HUES64 (cell line): Measurements from ENCODE around the gene RNPEPL1.
A peak's percentile ranks its signal among the peaks of the same experiment; 100 is the strongest.
"Not testable (repeated sequence)": the region's sequence is repeated elsewhere in the genome, so short reads cannot be mapped to it uniquely, and the experiment has no call there.

Experiments
- H3K27ac ChIP-seq: 2 replicates; pipeline ENCODE4 v1.7.0; 2013; ENCODE audit warnings: low read depth, low read length, inconsistent platforms
- H3K27me3 ChIP-seq: 2 replicates; pipeline ENCODE4 v1.6.1; 2013; ENCODE audit warnings: mild to moderate bottlenecking, low read length; ENCODE audit not compliant: insufficient read depth
- H3K36me3 ChIP-seq: 2 replicates; pipeline ENCODE4 v1.6.1; 2013; ENCODE audit warnings: mild to moderate bottlenecking, low read length; ENCODE audit not compliant: insufficient read depth
- H3K4me1 ChIP-seq: 2 replicates; pipeline ENCODE4 v1.6.1; 2013; ENCODE audit warnings: mild to moderate bottlenecking, low read length, moderate library complexity; ENCODE audit not compliant: insufficient read depth
- H3K4me3 ChIP-seq: 2 replicates; pipeline ENCODE4 v1.5.1; 2013; ENCODE audit warnings: mild to moderate bottlenecking, low read length, moderate library complexity
- H3K9ac ChIP-seq: 2 replicates; pipeline ENCODE4 v1.6.1; 2013; ENCODE audit warnings: mild to moderate bottlenecking, low read depth, low read length
- H3K9me3 ChIP-seq: 2 replicates; pipeline ENCODE4 v1.6.1; 2013; ENCODE audit warnings: low read depth, low read length; ENCODE audit not compliant: insufficient read depth
- WGBS: fragments of 150-250, 120-280 bp; methylation state at CpG from one replicate; pipeline ENCODE4 v1.1.7; 2013; ENCODE audit warnings: missing lambda C conversion rate; 5-methylcytosine and 5-hydroxymethylcytosine counted together

Gene RNPEPL1

DNA sequence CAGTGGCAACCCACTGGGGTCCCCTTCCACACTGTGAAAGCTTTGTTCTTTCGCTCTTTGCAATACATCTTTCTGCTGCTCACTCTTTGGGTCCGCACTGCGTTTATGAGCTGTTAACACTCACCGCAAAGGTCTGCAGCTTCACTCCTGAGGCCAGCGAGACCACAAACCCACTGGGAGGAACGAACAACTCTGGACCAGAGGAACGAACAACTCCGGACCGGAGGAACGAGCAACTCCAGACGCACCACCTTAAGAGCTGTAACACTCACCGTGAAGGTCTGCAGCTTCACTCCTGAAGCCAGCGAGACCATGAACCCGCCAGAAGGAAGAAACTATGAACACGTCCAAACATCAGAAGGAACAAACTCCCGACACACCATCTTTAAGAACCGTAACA is 29.2 kb upstream of the RNPEPL1 start:
- not testable (repeated sequence) for H3K4me1 ChIP-seq, H3K27ac ChIP-seq, H3K4me3 ChIP-seq, H3K9ac ChIP-seq, H3K27me3 ChIP-seq, H3K36me3 ChIP-seq
- WGBS: 96% methylated on average over 17 of the region's 17 CpGs
- H3K9me3 ChIP-seq: peaks cover 11% of the 10 kb centered on the region

DNA sequence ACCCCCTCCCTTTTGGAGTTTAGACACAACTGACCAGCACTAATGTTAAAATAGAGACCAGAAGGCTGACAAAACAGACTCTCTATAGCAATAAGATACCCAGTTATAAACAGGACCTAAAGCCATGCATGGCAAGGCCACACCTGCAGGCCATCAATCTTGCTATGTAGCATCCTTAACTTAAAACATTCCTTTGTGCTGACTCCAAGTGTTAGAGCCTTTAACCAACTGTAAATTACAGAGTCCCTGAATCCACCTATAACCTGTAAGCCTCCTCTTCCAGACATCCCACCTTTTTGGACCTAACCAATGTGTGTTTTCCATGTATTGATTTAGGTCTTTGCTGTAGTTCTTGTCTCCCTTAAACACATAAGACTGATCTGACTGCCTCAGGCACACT is 28.4 kb upstream of the RNPEPL1 start:
- H3K4me1 ChIP-seq: 0 out of 2 replicates have a peak, but pooled peaks cover 4% of the 10 kb centered on the region
- no peak overlapping the region for H3K27ac ChIP-seq
- H3K27me3 ChIP-seq: no peaks in the 10 kb centered on the region
- H3K36me3 ChIP-seq: peaks cover 5% of the 10 kb centered on the region; the same call in 1 of the 2 replicates
- H3K9ac ChIP-seq: no peak overlapping the region
- H3K4me3 ChIP-seq: no peak overlapping the region
- peaks cover 13% of the 10 kb centered on the region for H3K9me3 ChIP-seq

DNA sequence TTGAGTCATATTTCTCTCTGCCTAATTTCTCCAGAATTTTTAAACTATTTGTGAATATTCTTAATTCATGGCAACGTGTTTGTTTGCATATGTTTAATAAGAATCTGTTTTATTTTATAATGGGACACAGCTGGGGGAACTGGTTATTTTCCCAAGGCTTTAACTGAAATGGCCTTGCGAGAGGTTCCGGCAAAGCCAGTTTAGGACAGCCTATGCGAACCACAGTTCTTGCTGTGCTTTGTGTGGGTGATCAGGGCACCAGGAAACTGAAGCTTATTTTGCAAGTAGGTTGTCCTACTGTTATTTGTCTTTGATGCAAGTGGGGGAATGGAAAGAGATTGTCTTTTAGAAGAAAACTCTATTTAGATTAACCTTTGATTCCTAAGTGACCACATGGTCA is 17.0 kb upstream of the RNPEPL1 start:
- no peaks in the 10 kb centered on the region for H3K27me3 ChIP-seq
- H3K9ac ChIP-seq: no peak overlapping the region
- no peaks in the 10 kb centered on the region for H3K4me1 ChIP-seq
- no peak overlapping the region for H3K4me3 ChIP-seq
- H3K27ac ChIP-seq: no peak overlapping the region
- WGBS: 96% methylated on average over 4 of the region's 4 CpGs
- peaks cover 15% of the 10 kb centered on the region; the same call in 1 of the 2 replicates for H3K36me3 ChIP-seq
- peaks cover 15% of the 10 kb centered on the region; the same call in 1 of the 2 replicates for H3K9me3 ChIP-seq

DNA sequence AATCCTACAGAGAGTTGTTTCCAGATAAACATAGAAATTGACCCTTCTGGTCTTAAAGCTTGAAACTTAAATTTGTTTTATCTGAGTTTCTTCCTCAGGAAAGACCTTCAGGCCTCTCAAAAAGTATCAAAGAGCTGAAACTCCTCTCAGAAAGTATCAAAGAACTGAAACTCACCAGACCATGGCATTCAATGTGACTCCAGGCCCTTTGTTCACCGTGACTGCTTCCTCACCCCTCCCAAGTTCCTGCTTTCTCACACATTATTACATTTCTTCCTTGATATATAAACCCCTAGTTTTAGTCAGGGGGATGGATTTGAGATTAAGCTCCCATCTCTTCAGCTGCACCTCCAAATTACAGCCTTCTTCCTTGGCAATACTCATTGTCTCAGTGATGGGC is 16.5 kb upstream of the RNPEPL1 start:
- Histone ChIP-seq H3K27ac (no peak overlapping the region), H3K9ac (no peak overlapping the region), H3K9me3 (peaks cover 15% of the 10 kb centered on the region; the same call in 1 of the 2 replicates), H3K4me1 (no peaks in the 10 kb centered on the region), H3K36me3 (peaks cover 15% of the 10 kb centered on the region; the same call in 1 of the 2 replicates), H3K27me3 (no peaks in the 10 kb centered on the region), H3K4me3 (no peak overlapping the region)
- 0% methylated on average over 1 of the region's 1 CpG for WGBS

DNA sequence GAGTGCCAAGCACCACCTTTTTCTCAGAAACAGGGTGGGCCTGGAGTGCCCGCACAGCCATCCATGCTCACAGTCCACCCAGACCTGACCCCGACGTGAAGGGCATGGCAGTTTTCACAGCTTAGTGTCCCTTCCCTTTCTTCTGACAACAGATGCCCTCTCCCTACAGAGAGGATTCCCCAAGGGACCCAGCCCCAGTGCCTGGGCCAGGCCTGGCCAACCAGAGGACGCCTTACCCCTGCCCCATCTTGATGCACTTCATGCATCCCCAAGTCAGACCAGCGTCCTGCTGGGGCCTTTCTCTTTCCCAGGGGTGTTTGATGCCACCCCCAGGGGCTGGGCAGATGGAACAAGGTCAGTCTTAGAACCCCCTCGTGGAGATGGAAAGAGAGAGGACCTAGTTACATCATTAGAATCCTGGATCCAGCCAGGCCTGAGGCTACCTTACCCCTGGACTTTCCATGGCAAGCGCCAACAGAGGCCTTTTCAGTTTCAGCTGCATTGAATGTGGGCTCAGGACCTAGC is 14.3 kb upstream of the RNPEPL1 start:
- Histone ChIP-seq H3K4me1 (0 out of 2 replicates have a peak, but pooled peaks cover 6% of the 10 kb centered on the region), H3K27me3 (peaks cover 17% of the 10 kb centered on the region), H3K9me3 (peaks cover 15% of the 10 kb centered on the region; the same call in 1 of the 2 replicates), H3K36me3 (peaks cover 15% of the 10 kb centered on the region; the same call in 1 of the 2 replicates), H3K9ac (no peak overlapping the region), H3K4me3 (no peak overlapping the region), H3K27ac (no peak overlapping the region)
- WGBS: 92% methylated on average over 7 of the region's 7 CpGs

DNA sequence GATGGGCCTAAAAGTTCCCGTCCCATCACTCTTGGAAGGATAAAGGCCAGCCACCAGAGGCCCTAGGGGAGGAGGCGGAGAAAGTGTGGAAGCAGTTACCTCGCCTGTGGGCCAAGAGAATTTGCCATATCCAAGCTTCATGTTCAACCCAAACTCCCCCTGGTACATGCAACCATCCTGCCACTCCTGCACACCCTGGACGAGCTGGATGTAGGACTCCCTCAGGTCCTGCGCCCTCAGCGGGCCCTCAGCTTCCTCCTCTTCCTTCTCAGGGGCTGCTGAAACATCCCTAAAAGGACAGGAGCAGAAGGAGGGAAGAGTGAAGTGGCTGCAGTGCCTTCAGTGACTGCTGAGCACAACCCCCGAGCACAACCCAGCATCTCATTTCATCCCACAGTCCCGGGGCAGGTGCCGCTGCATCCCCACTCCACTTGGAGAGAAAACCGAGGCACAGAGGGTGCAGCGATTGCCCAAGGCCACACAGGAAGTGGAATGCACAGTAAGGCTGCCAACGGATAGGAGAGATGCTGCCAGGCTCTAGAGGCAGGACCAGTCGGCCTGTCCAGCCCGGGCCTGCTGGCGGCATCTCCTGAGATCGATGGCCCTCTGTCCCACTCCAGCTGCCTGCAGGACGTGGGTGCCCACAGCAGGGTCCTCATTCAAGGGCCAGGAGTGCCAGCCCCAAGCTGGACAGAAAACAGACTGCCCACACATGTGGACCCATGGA is 13.4 kb upstream of the RNPEPL1 start:
- no peak overlapping the region for H3K9ac ChIP-seq
- peaks cover 15% of the 10 kb centered on the region; the same call in 1 of the 2 replicates for H3K9me3 ChIP-seq
- H3K27ac ChIP-seq: no peak overlapping the region
- WGBS: 93% methylated on average over 17 of the region's 17 CpGs
- no peak overlapping the region for H3K4me3 ChIP-seq
- H3K27me3 ChIP-seq: peaks cover 26% of the 10 kb centered on the region
- H3K4me1 ChIP-seq: peaks cover 8% of the 10 kb centered on the region; the same call in 1 of the 2 replicates
- H3K36me3 ChIP-seq: peaks cover 15% of the 10 kb centered on the region; the same call in 1 of the 2 replicates

DNA sequence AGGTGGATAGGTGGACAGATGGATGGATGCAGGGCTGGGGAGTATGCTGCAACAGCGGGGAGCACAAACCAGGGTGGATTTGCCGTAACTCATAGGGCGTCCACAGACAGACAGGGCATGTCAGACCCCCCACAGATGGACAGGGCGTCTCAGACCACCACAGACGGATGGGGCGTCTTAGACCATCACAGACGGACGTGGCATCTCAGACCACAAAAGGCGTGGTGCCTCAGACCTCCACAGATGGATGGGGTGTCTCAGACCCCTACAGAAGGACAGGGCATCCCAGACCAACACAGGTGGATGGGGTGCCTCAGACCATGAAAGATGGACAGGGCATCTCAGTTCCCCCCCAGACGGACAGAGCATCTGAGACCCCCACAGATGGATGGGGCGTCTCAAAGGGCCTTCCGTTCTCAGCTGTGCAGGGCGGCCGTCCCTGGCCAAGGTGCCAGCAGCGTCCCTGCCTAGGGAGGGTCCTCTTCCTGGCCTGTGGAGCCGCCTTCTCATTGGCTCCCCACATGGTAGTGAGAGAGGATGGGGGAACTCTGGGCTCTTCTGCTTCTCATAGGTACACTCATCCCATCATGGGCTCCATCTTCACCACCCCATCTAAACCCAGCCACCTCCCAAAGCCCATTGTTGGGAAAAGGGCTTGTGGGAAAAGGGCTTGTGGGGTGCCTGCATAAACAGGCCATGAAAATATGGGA is 12.6 kb upstream of the RNPEPL1 start:
- Histone ChIP-seq H3K4me3 (no peak overlapping the region), H3K4me1 (peaks cover 9% of the 10 kb centered on the region; the same call in 1 of the 2 replicates), H3K36me3 (peaks cover 12% of the 10 kb centered on the region; the same call in 1 of the 2 replicates), H3K27me3 (peaks cover 28% of the 10 kb centered on the region), H3K9ac (no peak overlapping the region), H3K9me3 (peaks cover 12% of the 10 kb centered on the region; the same call in 1 of the 2 replicates), H3K27ac (no peak overlapping the region)
- 95% methylated on average over 14 of the region's 16 CpGs for WGBS

DNA sequence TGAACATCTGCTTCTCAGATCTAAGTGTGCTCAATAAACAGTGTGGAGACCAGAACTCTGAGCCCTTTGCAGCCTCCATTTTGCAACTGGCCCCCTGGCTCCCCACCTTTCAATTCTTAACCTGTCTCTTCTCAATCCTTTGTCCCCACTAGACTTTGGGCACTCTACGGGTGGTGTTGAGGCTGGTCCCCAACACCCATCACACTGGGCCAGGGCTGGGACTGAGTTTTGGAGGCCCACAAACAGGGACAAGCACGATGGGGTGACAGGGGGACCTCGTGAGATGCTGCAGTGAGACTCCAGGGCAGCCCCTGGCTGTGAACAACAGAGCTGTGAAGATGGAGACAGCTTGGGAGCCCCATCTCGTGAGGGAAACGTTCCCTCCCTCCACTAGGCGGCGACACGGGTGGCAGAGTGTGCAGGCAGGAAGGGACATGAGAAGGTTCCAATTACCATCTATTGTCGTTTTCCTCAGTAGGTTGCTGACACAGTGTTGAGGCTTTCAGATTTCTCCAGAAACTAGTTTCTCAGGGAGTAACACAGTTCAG is 11.7 kb upstream of the RNPEPL1 start:
- Histone ChIP-seq H3K27ac (no peak overlapping the region), H3K9ac (no peak overlapping the region), H3K27me3 (peaks cover 28% of the 10 kb centered on the region), H3K4me3 (no peak overlapping the region; the same call in 1 of the 2 replicates), H3K36me3 (peaks cover 4% of the 10 kb centered on the region; the same call in 1 of the 2 replicates), H3K9me3 (peaks cover 2% of the 10 kb centered on the region; the same call in 1 of the 2 replicates), H3K4me1 (peaks cover 14% of the 10 kb centered on the region; the same call in 1 of the 2 replicates)
- 60% methylated on average over 9 of the region's 9 CpGs for WGBS

DNA sequence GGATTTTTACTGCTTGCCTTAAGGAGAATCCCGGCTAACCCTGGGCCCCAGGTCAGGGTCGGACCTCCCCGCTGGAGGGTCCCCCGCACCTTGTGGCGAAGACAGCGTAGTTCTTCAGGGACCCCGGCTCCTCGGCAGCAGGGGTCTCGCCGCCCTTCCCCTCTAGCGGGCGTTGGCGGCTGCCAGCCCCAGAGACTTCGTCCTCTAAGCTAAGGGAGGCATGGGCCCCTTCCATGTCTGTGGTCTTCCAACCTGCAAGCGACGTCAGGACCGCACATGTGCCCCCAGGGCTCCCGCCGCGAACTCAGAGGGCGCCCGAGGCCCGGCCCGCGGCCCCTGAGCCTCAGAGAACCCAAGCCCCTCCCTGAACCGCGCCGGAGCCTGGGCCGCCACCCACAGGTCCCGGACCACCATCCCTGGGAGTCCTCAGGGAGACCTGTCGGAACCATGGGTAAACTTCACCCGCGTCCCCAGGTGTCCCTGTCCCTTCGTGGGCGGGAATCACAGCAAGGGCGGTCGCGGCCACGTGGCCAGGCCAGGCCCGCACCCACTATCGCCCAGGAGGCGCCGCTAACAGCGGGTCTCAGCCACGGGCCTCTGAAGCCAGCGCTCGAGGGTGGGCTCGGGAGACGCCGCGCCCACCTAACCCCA is 11.1 kb upstream of the RNPEPL1 start:
- 52% methylated on average over 51 of the region's 51 CpGs for WGBS
- H3K4me1 ChIP-seq: peaks cover 16% of the 10 kb centered on the region; the same call in 1 of the 2 replicates
- H3K27ac ChIP-seq: no peak overlapping the region
- peak overlapping the region; percentile 46; the same call in 1 of the 2 replicates for H3K4me3 ChIP-seq
- no peaks in the 10 kb centered on the region for H3K9me3 ChIP-seq
- H3K27me3 ChIP-seq: peaks cover 28% of the 10 kb centered on the region
- no peaks in the 10 kb centered on the region for H3K36me3 ChIP-seq
- no peak overlapping the region for H3K9ac ChIP-seq

DNA sequence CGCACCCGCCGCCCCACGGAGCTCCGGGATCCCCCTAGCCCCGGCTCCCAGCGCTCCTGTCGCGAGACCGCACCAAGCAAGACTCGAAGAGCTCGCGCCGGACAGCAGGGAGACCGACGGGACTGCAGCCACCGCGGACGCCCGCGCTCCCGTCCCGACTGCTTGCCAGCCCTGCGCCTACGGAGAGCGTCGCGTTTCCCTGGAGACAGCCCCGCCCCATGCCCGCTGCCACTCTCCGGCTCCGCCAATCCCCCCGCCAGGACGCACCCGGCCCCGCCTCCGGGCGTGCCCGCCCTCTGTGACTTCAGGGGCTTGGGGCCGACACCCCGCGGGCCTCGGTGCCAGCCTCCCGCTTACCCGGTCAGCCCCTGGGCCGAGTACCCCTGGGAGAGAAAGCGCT is 10.5 kb upstream of the RNPEPL1 start, which contains the start of gene ANKMY1:
TSS of gene ANKMY1 (minus strand) at position 181 of the 400 bp plus-strand sequence. CDS start 653 bp downstream, outside the sequence.
- 3% methylated on average over 47 of the region's 47 CpGs for WGBS
- no peaks in the 10 kb centered on the region for H3K9me3 ChIP-seq
- peak within 1 kb of the TSS; percentile 55; the same call in 1 of the 2 replicates for H3K9ac ChIP-seq
- H3K27ac ChIP-seq: no peak within 1 kb of the TSS
- no peaks in the 10 kb centered on the region; the same call in 1 of the 2 replicates for H3K36me3 ChIP-seq
- H3K27me3 ChIP-seq: peaks cover 28% of the 10 kb centered on the region
- H3K4me1 ChIP-seq: peaks cover 16% of the 10 kb centered on the region; the same call in 1 of the 2 replicates
- peak within 1 kb of the TSS; percentile 46 for H3K4me3 ChIP-seq
